Stimulated activated CD4-positive, alpha-beta T cell treated with anti-CD3 and anti-CD28 coated beads, Interleukin-12 subunit alpha, Interleukin-12 subunit beta, amount 100 ng/mL, for 48 hours (primary cell): Measurements from ENCODE around the gene NISCH.

Experiments used
- DNase-seq, 3 donors: peaks; one replicate each; pipeline ENCODE4 v3.0.0-alpha.2; 2020; ENCODE audit warnings: low read depth in 2 of 3, low spot score in 1 of 3

The NISCH gene

GRCh38 chr3:52471371-52472238 lies 16.2 kb downstream of the NISCH start:
- no peak for DNase-seq

- no peak for DNase-seq
These were observed 17.0 kb downstream of the NISCH start for GRCh38 chr3:52472239-52473000.

DNA sequence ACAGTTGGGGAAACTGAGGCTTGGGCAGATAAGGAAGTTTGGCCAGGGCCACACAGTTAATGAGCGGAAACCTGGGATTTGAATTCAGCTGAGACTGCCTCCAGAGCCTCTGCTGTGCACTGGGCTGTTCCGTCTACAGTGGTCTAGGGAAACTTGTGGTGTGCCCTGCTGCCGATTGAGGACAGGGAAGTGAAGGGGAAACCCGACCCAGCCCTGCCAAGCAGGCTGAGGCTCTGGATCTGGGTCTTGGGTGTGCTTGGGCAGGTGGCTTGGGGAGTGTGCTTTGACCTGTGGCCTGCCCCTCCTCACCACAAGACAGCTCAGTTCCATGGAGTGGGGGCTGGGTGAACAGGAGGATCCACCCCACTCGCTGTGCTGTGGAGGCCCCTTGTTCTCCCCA lies 17.6 kb downstream of the NISCH start:
- no peak for DNase-seq

- no peak for DNase-seq
These were observed 21.8 kb downstream of the NISCH start for GRCh38 chr3:52477076-52477795.

DNA sequence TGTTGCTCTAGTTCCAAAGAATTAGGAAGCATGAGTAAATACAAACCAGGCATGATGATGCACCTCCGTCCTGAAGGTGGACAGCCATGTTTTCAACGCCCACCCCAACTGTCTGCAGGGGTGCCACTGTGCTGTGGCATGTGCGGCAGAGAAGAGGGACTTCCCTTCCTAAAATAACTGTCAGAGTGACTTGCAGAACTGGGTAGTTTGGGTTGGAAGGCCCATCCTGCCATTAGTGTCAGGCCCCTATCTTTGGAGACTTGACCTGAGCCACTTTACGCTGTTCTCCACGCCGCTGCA lies 22.3 kb downstream of the NISCH start:
- DNase-seq: no peak

DNA sequence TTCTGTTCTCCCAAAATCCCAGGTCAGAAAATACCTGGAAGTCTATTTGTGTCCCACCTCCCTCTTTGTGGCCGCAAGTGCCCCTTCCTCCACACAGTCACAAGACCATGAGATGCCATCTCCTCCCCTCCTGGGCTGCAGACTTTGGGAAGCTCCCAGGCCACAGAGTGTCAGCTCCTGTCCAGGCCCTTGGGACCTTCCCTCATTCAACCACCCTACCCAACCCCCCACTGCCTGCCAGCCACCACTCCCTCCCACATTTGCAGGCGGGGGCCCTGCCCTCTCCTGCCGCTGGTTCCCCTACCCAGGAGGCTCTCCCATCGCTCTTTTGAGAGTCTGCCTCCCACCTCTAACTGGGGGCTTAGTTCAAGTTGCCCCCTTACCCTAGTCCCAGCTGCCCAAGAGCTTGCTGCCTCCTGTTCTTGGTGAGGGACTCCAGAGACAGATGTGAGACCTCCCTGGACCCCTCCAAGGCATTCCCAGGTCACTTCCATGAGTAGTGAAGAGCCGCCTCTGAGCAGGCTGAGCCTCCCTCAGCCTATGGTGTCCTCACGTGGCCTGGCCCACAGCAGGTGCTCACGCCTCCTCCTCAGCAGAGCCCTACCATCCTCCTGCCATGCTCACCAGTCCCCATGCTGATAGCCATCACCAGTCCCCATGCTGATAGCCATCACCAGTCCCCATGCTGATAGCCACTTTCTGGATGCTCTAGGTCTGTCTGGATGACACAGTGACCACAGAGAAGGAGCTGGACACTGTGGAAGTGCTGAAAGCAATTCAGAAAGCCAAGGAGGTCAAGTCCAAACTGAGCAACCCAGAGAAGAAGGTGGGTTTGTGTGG lies 23.9 kb downstream of the NISCH start:
- no peak for DNase-seq

DNA sequence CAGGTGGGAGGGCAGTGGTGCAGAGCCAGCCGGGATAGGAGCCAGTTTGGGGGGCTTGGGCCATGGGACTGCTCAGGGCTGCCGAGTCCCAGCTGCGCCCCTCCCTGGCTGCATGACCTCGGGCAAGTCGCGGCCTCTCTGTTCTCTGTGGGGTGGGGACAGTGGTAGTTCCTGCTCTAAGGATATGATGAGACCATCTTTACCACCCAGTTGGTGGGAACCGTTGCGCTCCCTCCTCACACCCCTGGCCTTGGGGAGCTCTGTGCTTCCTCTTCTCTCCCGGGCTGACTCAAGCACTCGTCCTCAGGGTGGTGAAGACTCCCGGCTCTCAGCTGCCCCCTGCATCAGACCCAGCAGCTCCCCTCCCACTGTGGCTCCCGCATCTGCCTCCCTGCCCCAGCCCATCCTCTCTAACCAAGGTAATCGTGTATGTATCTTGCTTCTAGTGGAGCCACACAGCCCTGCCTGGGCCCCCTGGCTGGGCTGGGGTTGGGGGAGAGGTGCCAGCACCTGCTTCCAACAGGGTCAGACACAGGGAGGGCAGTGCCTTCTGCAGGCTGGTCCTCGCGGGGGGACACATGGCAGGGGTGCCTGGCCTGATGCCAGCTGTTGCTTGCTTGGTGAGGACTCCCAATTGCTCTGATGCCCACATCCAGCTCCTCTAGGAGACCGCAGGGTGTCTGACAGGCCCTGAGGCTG lies 24.6 kb downstream of the NISCH start:
- DNase-seq: no peak

DNA sequence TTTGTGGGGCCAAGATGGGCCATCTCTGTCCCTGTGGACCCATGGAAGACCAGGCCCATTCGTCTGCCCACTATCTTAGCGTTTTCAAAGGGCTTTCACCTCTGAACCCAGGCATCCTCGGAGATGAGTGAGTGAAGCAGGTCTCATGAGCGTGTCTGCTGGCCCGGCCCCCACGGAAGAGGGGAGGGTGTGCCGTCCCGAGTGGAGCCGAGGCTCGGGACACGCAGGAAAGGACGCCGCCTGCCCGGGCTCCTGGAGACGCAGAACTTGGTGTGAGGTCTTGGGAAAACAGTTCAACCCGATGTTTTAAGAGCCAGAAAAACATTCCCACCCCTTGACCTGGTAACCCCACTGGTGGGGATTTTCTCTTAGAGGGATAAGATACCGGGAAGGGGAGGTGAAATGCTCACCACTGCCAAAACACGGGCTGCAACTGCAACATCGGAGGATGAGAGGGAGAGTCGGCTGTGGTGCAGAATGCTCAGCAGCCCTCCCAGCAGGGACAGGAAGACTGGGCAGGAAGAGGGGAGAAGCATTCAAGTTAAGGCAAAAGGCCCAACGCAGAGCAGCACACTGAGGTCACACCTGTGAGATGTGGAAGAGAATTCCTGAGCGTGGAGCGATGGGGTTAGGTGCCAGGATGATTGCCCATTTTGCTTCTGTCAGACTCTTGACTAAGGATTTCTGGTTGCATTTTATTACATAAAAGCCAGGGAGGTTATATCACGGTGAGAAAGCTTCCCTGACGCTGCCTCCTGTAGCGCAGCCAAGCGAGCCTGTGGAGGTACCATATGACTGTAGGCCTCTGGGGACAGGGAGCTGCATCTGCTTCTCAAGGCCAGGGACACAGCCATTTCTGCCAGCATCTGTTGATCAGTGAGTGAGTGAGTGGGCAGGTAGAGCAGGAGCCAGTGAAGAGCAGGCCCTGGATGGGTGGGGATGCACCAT lies 25.6 kb downstream of the NISCH start:
- no peak for DNase-seq

- DNase-seq: peak in 1 of 3 donors; percentile 12
These were observed 26.6 kb downstream of the NISCH start for GRCh38 chr3:52481819-52482521.

GRCh38 chr3:52483081-52483480 lies 27.7 kb downstream of the NISCH start:
- no peak for DNase-seq

- no peak for DNase-seq
These were observed 28.4 kb downstream of the NISCH start for GRCh38 chr3:52483577-52484381.

GRCh38 chr3:52484680-52485461 lies 29.5 kb downstream of the NISCH start:
- no peak for DNase-seq

GRCh38 chr3:52487050-52487787 lies 31.8 kb downstream of the NISCH start:
- DNase-seq: no peak

DNA sequence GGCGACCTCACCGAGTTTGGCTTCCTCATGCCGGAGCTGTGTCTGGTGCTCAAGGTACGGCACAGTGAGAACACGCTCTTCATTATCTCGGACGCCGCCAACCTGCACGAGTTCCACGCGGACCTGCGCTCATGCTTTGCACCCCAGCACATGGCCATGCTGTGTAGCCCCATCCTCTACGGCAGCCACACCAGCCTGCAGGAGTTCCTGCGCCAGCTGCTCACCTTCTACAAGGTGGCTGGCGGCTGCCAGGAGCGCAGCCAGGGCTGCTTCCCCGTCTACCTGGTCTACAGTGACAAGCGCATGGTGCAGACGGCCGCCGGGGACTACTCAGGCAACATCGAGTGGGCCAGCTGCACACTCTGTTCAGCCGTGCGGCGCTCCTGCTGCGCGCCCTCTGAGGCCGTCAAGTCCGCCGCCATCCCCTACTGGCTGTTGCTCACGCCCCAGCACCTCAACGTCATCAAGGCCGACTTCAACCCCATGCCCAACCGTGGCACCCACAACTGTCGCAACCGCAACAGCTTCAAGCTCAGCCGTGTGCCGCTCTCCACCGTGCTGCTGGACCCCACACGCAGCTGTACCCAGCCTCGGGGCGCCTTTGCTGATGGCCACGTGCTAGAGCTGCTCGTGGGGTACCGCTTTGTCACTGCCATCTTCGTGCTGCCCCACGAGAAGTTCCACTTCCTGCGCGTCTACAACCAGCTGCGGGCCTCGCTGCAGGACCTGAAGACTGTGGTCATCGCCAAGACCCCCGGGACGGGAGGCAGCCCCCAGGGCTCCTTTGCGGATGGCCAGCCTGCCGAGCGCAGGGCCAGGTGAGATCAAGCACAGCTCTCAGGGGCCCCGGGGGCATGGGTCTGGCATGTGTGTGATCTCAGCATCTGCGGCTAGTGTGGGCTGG lies 32.6 kb downstream of the NISCH start:
- DNase-seq: no peak

DNA sequence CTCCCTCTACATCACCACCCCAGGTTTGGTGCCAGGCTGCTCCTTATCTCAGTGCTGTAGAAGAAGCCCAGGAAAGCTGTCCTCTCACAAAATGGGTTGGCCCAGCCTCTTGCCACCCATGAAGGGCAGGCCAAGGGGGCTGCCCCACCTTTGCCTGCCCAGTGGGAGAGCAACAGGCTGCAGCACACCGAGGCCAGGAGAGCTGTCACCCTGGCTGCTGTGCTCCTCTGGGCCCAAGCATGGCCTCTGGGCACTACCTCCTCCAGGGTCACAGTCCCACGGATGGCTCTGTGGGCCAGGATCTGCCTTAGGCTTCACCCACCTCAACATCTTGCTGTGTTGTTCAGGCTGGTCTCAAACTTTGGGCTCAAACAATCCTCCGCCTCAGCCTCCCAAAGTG lies 33.3 kb downstream of the NISCH start:
- DNase-seq: no peak
